Measurements from ENCODE around the gene TRIM36.
A peak's percentile ranks its signal among the peaks of the same experiment; 100 is the strongest.

Gene TRIM36

GRCh38 chr5:115098041-115098702 lies 71.5 kb downstream of the TRIM36 start:
- FAIRE-seq = peak; percentile 78
- no peak for TF ChIP-seq POLR2AphosphoS5 (IDR thresholded peaks at IDR 0.05; ENCODE audit: low read depth, low read length)
- TF ChIP-seq POLR2A (IDR thresholded peaks at IDR 0.05; ENCODE audit: low read depth, low read length) = no peak
- TF ChIP-seq TAF1 (IDR thresholded peaks at IDR 0.05; ENCODE audit: borderline replicate concordance, low read depth, low read length) = no peak
- peak; percentile 7 for DNase-seq (ENCODE audit: insufficient read length)

- FAIRE-seq (no peak), DNase-seq (ENCODE audit: insufficient read length) (no peak)
- TF ChIP-seq TAF1 (IDR thresholded peaks at IDR 0.05; ENCODE audit: borderline replicate concordance, low read depth, low read length) (no peak), POLR2A (IDR thresholded peaks at IDR 0.05; ENCODE audit: low read depth, low read length) (no peak), POLR2AphosphoS5 (IDR thresholded peaks at IDR 0.05; ENCODE audit: low read depth, low read length) (no peak)
Measured at GRCh38 chr5:115097236-115097635, 72.5 kb downstream of the TRIM36 start.

- no peak for TF ChIP-seq POLR2A (IDR thresholded peaks at IDR 0.05; ENCODE audit: low read depth, low read length)
- no peak for TF ChIP-seq POLR2AphosphoS5 (IDR thresholded peaks at IDR 0.05; ENCODE audit: low read depth, low read length)
- TF ChIP-seq TAF1 (IDR thresholded peaks at IDR 0.05; ENCODE audit: borderline replicate concordance, low read depth, low read length) = no peak
- no peak for DNase-seq (ENCODE audit: insufficient read length)
- FAIRE-seq = no peak
Measured at GRCh38 chr5:115096034-115096769, 73.5 kb downstream of the TRIM36 start.

- no peak for TF ChIP-seq TAF1 (IDR thresholded peaks at IDR 0.05; ENCODE audit: borderline replicate concordance, low read depth, low read length)
- no peak for TF ChIP-seq POLR2AphosphoS5 (IDR thresholded peaks at IDR 0.05; ENCODE audit: low read depth, low read length)
- DNase-seq (ENCODE audit: insufficient read length) (no peak), FAIRE-seq (no peak)
Measured at GRCh38 chr5:115087951-115088350, 81.8 kb downstream of the TRIM36 start.

- no peak for DNase-seq (ENCODE audit: insufficient read length)
- no peak for TF ChIP-seq POLR2A (IDR thresholded peaks at IDR 0.05; ENCODE audit: low read depth, low read length)
- no peak for TF ChIP-seq TAF1 (IDR thresholded peaks at IDR 0.05; ENCODE audit: borderline replicate concordance, low read depth, low read length)
- TF ChIP-seq POLR2AphosphoS5 (IDR thresholded peaks at IDR 0.05; ENCODE audit: low read depth, low read length) = no peak
- no peak for FAIRE-seq
Measured at GRCh38 chr5:115086473-115086872, 83.2 kb downstream of the TRIM36 start.

- no peak for TF ChIP-seq POLR2AphosphoS5 (IDR thresholded peaks at IDR 0.05; ENCODE audit: low read depth, low read length)
- no peak for TF ChIP-seq TAF1 (IDR thresholded peaks at IDR 0.05; ENCODE audit: borderline replicate concordance, low read depth, low read length)
- TF ChIP-seq POLR2A (IDR thresholded peaks at IDR 0.05; ENCODE audit: low read depth, low read length) = no peak
- DNase-seq (ENCODE audit: insufficient read length) = no peak
- FAIRE-seq = no peak
Measured at GRCh38 chr5:115084246-115084793, 85.4 kb downstream of the TRIM36 start.

- DNase-seq (ENCODE audit: insufficient read length) (no peak), FAIRE-seq (no peak)
- TF ChIP-seq TAF1 (IDR thresholded peaks at IDR 0.05; ENCODE audit: borderline replicate concordance, low read depth, low read length) (no peak), POLR2AphosphoS5 (IDR thresholded peaks at IDR 0.05; ENCODE audit: low read depth, low read length) (no peak), POLR2A (IDR thresholded peaks at IDR 0.05; ENCODE audit: low read depth, low read length) (no peak)
Measured at GRCh38 chr5:115079924-115080623, 89.6 kb downstream of the TRIM36 start.
